WERI-Rb-1 (cell line): ENCODE measurements around the gene MCAT.

Source experiments
- DNase-seq: peaks from one replicate; pipeline ENCODE4 v3.0.0-alpha.2; 2020
- H3K27ac ChIP-seq: fragments of 250-450 bp; sonication (Bioruptor Pico); 2 replicates; pipeline ENCODE4 v1.5.1; 2020; ENCODE audit warnings: mild to moderate bottlenecking, moderate library complexity
- H3K27me3 ChIP-seq: fragments of 250-450 bp; sonication (Bioruptor Pico); 2 replicates; pipeline ENCODE4 v1.5.1; 2021; ENCODE audit warnings: mild to moderate bottlenecking, low read depth, moderate library complexity; ENCODE audit not compliant: insufficient read depth, severe bottlenecking
- H3K36me3 ChIP-seq: fragments of 250-450 bp; sonication (Bioruptor Pico); 2 replicates; pipeline ENCODE4 v1.5.1; 2020; ENCODE audit warnings: mild to moderate bottlenecking, moderate library complexity
- H3K4me3 ChIP-seq: 2 replicates; pipeline ENCODE4 v1.5.1; 2011; ENCODE audit warnings: low read depth, mild to moderate bottlenecking, control low read depth, low read length
- H3K9me3 ChIP-seq: fragments of 250-450 bp; sonication (Bioruptor Pico); 2 replicates; pipeline ENCODE4 v1.5.1; 2021; ENCODE audit warnings: mild to moderate bottlenecking, moderate library complexity; ENCODE audit not compliant: severe bottlenecking
- CTCF ChIP-seq: IDR thresholded peaks from 2 replicates; pipeline ENCODE4 v1.5.1; 2011; ENCODE audit warnings: low read depth, mild to moderate bottlenecking, control low read depth, inconsistent platforms, low read length

The MCAT gene

GRCh38 chr22:43166132-43166930 is 23.1 kb upstream of the MCAT start:
- DNase-seq = peak; percentile 32
- no peak overlapping the region for H3K27ac ChIP-seq
- H3K9me3 ChIP-seq = no peaks in the 10 kb centered on the region
- TF ChIP-seq CTCF = peak; percentile 36; the same call in 1 of the 2 replicates
- H3K4me3 ChIP-seq = no peak overlapping the region
- peaks cover 28% of the 10 kb centered on the region for H3K36me3 ChIP-seq
- H3K27me3 ChIP-seq = no peaks in the 10 kb centered on the region

- Histone ChIP-seq H3K36me3 (peaks cover 17% of the 10 kb centered on the region), H3K4me3 (no peak overlapping the region), H3K9me3 (no peaks in the 10 kb centered on the region), H3K27me3 (no peaks in the 10 kb centered on the region), H3K27ac (no peak overlapping the region)
- no peak for DNase-seq
- no peak for TF ChIP-seq CTCF
These were observed 21.4 kb upstream of the MCAT start for GRCh38 chr22:43164636-43165035.

GRCh38 chr22:43163241-43163795 is 20.1 kb upstream of the MCAT start:
- Histone ChIP-seq H3K27me3 (no peaks in the 10 kb centered on the region), H3K36me3 (peaks cover 8% of the 10 kb centered on the region), H3K4me3 (no peak overlapping the region), H3K9me3 (no peaks in the 10 kb centered on the region), H3K27ac (no peak overlapping the region)
- DNase-seq = no peak
- no peak for TF ChIP-seq CTCF

GRCh38 chr22:43162412-43163150 is 19.4 kb upstream of the MCAT start:
- H3K9me3 ChIP-seq = no peaks in the 10 kb centered on the region
- no peaks in the 10 kb centered on the region for H3K27me3 ChIP-seq
- H3K4me3 ChIP-seq = no peak overlapping the region
- no peak for TF ChIP-seq CTCF
- H3K27ac ChIP-seq = no peak overlapping the region
- peaks cover 3% of the 10 kb centered on the region for H3K36me3 ChIP-seq
- DNase-seq = no peak

GRCh38 chr22:43160497-43161126 is 17.4 kb upstream of the MCAT start:
- no peaks in the 10 kb centered on the region for H3K27me3 ChIP-seq
- DNase-seq = no peak
- no peak for TF ChIP-seq CTCF
- H3K4me3 ChIP-seq = no peak overlapping the region
- no peaks in the 10 kb centered on the region for H3K9me3 ChIP-seq
- no peaks in the 10 kb centered on the region for H3K36me3 ChIP-seq
- no peak overlapping the region for H3K27ac ChIP-seq
